ENCODE results near the gene NMT1.
"Not testable (repeated sequence)": the region's sequence is repeated elsewhere in the genome, so short reads cannot be mapped to it uniquely, and the experiment has no call there.

Gene NMT1

DNA sequence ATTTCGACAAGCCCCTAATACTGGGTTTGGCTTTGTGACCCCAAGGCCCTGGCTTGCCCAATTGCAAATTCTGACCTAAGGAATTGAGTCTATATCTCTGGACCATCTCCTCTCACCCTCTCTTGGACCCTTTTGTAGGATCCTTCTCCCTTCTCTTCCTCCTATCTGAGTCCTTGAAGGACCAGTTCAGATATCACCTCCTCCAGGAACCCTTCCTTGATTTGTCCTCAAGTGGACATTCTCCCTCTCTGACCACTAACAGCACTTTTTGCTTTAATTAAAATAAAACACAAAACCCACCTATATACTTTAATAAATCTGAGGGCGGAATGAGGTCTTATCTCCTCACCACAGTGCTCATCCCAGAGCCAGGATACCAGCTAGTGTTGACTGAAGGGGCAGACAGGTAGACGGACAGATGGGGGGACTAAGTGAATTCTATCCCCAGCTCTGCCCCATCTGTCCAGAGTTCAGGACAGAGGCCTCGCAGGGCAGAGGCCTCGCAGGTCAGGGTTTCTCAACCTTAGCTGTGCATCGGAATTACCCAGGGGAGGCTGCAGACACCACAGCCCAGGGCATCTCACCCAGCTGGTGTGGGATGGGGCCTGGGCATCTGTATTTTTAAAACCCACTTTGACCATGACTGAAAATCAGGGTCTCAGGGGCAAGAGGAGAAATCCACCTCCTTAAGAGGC lies 62.1 kb downstream of the NMT1 start:
- DNase-seq: no peak

DNA sequence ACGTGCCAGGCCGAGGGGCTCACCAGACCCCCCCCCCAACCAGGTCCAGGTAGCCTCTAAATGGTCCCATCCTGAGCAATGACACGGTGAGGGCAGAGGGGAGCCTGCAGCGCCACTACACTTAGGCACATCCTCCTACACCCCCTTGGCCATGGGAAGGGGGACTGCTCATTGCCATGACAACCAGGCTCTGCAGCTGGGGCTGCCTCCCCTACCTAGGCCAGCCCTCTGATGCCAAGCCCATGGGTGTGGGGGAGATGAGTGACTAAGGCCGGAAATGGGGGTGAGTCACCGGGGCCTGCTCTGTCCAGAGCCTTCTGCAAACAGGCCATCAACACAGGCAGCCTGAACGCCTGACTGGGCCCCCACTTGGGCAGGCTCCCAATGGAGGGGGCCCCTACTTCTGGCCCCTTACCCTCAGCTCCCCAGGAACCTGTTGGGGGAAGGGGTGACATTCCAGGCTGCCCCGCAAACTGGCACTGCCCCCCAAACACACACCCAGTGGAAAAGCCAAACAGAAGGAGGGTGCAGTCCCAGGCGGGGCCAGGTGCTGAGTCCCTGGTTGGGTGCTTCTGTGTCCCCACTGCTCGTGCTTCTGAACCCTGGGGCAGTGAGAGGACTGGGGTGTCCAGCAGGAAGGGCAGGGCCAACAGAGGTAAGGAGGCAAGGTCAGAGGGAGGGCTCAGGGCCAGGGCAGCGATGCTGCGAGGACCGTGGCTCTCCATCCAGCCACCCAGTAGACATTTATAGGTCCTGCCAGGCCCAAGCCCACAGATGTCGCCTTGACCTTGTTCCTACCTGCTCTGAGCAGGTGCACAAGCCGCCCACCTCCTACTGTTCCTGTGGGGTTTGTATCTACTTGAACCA lies 63.0 kb downstream of the NMT1 start:
- DNase-seq: peak; percentile 71

DNA sequence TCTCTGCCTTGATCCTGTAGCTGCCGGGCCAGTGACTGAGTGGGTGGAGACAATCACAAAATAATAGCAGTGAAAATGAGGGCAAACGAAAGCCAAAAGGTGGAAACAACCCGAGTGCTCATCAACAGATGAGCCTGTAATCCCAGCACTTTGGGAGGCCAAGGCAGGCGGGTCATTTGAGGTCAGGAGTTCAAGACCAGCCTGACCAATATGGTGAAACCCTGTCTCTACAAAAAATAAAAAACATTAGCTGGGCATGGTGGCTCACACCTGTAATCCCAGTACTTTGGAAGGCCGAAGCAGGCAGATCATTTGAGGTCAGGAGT lies 63.6 kb downstream of the NMT1 start:
- DNase-seq: not testable (repeated sequence)

DNA sequence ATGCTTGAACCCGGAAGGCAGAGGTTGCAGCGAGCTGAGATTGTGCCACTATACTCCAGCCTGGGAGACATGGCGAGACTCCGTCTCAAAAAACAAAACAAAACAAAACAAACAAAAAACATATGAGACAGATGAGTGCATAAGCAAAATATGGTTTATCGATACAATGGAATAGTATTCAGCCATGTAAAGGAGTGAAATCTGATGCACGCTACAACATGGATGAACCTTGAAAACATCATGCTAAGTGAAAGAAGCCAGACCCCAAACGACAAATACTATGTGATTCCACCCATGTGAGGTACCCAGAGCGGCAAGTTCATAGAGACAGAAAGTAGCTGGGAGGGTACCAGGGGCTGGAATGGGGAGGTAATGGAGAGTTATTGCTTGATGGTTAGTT lies 64.4 kb downstream of the NMT1 start:
- no peak for DNase-seq

DNA sequence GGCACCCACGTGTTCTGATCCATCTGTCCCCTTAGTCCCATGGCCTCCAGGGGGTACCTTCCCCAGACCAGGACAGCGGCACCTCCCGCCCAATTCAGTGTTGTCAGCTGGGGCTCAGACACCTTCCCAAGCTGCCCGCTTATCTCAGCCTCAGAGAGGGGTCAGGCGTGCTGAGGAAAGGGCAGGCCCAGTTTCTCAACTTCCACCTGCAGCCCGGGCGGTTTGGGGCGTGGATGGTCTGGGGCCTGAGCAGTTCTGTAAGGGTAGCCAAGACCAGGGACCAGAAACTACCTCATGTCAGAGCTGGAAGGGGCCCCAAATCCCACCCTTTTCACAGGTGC lies 66.1 kb downstream of the NMT1 start:
- no peak for DNase-seq

DNA sequence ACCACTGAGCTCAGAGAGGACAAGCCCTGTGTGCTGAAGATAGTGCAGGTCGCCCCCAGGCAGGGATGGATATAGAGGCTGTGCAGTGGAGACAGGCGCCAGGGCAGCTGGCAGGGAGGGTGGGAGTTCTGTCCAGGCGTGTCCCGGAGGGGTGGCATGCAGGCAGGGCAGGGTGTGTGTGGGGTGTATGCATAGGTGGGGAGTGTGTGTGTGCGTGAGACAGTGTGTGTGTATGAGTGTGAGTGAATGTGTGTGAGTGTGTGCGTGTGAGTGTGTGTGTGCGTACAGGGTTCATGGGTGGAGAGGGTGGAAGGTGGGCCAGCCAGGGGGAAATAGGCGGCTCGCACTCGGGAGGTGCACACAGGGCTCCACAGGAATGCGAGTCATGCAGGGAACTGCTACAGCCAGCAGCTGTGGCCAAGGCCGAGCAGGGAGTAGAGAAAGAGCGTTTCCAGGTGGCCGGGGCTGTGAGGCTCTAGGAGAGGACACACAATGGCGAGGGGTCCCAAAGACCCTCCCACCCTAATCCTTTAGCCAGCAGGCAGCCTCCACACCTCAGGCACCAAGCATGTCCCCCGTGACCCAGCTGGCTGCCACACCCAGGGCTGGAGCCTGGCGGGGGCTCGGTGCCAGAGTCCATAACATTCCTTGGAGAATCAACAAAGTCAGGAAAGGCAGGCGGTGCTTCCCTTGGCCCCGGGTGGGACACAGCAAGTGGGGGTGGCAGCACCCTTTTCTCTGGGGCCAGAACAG lies 66.6 kb downstream of the NMT1 start:
- DNase-seq: no peak

DNA sequence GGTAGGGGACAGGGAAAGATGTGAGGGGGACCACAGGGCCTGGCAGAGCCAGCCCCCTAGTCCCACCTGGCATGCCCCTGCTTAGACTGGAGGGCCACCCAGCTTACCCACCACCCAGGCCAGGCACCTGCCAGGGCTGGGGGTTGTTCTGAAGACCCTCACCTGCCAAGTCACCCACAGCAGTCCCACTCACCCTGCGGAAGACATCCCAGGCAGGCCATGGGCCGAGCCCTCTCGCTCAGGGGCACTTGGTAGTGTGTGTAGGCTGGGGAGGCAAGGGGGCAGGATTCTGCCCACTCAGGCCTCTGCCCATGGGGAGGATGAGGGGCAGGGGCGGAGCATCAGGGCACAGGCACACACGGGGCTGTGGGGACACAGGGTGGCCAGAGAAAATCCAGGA lies 67.2 kb downstream of the NMT1 start:
- DNase-seq: no peak

DNA sequence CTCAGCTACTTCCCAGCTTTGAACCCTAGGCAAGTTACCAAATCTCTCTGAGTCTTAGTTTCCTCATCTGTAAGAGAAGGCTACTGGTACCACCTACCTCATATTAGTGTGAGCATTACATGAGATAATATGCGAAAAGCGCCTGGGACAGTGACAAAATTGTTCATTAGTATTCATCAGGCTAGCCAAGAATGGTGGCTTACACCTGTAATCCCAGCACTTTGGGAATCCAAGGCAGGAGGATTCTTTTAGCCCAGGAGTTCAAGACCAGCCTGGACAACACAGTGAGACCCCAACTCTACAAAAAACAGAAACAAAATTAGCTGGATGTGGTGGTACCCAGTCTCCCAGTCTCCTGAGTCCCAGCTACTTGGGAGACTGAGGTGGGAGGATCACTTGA lies 67.9 kb downstream of the NMT1 start:
- DNase-seq: no peak

DNA sequence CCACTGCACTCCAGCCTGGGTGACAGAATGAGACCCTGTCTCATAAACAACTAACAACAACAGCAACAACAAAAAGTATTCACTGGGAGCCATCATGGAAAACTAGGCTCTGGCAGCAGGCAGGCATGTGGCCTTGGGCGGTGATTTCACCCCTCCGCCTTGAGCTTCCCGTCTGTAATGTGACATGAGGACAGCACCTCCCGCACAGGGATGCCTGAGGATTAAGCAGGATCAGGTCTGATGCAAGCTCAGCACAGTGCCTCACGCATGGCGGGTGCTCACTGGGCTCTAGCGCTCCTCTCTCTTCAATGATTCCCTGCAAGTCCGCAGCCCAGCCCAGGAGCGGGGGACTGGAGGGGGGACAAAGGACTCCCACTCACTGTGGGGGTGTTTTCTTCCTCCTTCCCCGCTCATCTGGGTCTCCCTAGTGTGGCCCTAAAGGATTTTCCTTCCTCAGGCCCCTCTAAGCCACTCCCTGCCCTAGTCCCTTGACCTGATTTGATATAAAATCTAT lies 68.4 kb downstream of the NMT1 start:
- DNase-seq: no peak

DNA sequence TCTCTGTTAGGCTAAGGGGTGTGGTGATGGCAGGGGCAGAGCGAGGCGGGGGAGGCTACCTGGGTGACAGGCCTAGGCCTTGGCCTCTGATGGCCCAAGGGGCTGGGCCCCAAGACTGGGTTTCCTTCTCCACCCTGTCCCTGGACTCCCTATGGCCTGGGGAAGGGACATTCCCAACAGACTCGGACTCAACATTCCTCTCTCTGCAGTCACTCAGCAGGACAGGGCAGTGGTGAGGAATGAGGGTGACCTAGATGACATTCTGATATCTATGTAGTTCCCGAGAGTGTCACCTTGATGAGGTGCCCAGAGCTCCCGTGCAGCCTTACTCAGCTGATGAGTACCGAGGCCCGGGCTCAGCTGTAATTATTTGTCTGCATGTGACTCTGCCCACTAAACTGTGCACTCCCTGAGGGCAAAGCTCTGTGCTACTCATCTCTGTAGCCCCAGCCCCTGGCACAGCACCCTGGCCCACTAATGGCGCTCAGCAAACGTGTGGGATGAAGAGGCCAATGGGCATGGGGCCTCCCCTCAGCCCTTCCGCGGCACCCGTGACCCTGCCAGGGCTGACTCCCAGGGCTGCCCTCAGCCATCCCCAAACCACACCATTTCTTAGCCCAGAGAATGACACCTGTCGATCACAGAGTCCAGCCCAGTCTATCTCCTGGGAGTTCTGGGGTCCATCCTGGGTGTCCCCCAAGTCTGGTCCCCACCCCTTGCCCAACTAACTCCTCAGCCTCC lies 69.0 kb downstream of the NMT1 start:
- DNase-seq: no peak

DNA sequence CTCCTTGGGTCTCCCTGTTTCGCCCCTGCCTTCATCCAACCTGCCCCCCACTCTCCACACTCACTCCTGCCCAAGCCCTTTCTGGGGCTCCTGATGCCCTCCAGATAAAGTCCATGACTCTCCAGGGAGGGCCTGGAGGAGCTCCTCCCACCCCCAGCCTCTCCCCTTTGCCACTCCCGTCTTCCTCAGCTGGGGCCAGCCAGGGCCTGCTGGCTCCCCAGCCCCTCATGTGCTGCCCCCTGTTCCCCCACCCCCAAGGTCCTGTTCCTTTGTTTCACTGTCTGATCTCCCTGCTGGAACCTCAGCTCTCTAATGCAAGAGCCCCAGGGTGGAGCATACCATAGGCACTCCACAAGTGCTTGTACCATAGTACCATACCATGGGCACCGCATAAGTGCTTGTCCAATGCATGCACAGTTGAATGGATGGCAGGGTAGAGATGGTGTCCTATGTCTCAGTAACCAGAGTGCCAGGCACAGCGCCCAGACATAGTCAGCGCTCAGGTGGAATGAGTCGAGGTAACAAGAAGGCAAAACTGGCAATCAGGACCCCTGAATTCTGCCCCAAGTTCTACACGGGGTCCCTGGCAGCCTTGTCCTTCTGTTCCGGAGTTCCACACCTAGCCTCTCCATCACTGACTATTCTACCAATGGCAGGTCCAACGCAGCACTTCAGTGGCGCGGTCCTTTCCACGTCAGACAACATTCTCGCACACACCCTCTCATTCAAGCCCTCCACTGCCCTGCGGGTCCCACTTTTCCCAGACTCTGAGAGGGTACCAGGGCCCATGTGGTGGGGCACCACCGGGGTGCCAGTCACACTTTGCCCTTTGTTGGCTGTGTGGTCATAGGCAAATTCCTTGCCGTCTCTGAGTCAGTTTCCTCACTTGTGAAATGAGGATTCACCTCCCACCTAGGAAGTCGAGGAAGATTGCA lies 69.8 kb downstream of the NMT1 start:
- no peak for DNase-seq

DNA sequence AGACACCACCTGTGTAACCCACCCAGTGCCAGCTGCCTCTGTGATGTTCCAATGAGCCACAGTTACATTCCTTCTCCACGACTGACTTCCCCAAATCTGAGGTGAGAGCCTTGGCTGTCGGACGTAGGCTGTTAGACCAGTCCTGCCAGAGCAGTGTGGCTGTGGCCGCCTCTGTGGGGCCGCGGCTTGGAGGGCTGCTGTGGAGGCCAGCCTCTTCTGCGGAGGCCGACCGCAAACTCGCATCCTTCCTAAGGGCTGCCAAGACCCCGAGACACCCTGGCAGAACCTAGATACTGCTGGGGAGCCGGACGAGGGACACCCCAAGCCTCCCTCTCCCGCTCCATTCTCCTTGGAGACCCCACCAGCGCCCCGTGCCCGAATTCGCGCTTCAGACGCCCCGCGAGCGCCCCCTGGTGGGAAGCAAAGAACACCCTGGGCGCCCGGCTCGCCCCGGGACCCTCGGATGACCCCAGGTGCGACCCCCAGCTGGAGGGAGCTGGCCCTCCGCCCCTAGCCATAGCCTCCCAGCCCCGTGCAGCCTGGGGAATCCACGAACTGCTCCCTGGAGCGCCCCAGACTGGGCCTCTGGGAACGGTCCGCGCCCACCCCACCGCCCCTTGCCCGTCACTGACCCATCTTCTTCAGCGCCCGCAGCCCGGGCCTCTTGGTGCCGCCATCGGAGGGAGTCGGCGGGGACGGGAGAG lies 70.7 kb downstream of the NMT1 start:
- DNase-seq: peak; percentile 41

DNA sequence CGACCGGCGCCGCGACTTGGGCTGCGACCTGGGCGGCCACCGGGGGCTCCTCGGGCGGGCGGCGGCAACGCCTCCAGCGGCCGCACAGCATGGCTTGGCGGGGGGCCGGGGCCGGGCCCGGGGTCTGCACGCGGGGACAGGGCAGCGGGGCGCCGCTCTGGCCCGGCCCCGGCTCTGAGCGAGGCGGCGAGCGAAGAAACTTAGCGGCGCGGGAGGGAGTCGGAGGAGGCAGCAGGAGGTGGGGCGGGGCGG lies 71.1 kb downstream of the NMT1 start, which contains the start of gene PLCD3:
Gene PLCD3, minus strand, starts transcription at position 196 of the 252 bp plus-strand sequence. Its CDS starts 105 bp downstream, at position 91.
- DNase-seq: no peak

DNA sequence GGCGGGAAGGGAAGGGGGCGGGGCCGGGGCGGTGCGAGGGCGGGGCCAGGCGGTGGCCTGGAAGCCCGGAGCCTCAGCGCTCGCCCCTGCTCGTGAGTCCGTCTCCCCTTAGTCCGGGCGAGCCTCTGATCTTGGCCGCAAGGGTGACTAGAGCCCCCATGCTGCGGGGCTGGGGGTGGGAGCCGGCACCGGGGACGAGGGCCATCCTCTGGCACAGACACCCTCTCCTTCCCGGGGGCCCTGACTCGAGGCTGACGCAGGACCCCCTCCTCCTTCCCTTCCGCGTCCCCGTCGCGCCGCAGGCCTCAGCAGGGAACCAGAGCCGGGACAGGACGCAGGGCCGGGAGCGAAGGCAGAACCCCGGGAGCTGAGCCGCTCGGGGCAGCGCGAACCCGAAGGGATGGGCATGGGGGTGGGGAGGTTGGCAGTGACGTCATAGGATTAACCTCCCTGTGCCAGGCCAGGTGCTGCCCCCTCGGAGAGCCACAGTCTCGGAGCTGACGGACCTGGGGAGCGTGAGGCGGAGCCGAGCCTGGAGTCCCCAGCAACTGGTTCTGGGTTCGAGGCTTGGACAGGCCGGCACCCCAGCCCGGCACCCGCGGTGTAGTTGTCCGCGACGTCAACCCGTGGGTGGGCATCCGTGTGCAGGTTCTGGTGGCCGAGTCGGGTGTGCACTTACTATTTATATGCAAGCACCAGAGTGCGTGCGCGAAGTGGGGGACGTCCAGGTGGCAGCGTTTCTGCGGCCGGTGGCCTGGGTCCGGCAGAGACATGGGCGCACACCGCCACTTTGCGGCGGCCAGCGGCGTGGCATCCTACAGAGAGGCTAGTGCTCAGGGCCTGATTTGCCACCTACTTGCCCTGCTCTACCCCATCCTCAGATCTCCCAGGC lies 71.7 kb downstream of the NMT1 start:
- peak; percentile 81 for DNase-seq

DNA sequence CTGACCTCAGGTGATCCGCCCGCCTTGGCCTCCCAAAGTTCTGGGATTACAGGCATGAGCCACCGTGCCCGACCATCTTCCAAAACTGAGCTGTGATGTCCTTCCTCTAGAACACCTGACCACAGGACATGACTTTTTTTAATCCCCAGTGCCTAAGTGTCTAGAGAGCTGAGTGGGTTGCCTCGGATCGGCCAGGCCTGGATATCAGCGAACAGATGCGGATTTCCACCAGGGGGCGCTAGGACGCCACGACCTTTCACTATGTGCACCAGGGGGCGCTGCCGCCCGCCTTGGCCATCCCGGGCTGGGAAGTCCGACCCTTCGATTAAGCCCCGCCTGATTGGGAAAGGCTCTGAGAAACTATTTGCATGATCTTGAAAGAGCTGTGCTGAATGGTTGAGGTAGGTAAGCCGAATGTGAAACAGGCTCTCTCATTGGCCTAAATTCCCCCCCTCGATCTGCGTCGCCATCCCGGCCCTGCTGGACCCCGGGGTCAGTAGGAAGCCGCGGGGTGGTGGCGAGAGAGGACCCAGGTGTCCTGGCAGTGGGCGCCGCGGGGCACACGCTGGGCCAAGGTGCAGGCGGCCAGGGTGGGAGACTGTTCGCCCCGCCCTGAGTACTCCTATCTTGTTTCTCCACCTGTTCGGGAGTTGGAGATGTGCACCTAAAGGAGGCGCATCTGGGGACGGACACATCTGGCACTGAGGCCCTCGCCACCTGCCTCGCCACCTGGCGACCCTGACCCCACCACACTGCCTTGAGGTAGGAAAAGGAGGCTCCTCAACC lies 74.3 kb downstream of the NMT1 start, which contains the start of gene ACBD4:
Gene ACBD4, plus strand, starts transcription at position 496 of the 786 bp plus-strand sequence. CDS start 458 bp downstream, outside the sequence.
- DNase-seq: peak; percentile 99

DNA sequence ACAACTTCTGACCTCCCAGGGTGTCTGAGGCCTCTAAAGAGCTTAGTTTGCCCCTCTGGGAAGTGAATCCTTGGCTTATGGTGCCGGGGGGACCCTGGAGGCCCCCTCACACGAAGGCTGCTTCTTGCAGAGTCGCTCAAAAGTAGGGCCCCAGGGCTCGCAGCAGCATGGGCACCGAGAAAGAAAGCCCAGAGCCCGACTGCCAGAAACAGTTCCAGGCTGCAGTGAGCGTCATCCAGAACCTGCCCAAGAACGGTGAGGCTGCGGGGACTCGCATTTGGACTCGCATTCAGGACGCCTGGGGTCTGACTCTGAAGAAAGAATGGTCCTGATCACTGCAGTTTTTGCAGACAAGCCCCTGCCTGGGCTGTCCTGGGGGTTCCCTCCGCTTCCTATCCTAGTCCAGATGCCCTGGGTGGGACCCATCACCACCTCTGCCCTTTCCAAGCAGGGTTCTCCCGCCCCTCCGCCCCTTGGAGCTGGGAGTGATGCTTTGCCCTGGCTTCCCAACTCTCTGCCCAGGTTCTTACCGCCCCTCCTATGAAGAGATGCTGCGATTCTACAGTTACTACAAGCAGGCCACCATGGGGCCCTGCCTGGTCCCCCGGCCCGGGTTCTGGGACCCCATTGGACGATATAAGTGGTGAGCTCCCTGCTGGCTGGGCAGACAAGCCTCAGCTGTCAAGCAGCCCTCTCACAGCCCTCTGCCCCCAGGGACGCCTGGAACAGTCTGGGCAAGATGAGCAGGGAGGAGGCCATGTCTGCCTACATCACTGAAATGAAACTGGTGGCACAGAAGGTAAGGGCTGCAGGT lies 75.1 kb downstream of the NMT1 start:
- no peak for DNase-seq

DNA sequence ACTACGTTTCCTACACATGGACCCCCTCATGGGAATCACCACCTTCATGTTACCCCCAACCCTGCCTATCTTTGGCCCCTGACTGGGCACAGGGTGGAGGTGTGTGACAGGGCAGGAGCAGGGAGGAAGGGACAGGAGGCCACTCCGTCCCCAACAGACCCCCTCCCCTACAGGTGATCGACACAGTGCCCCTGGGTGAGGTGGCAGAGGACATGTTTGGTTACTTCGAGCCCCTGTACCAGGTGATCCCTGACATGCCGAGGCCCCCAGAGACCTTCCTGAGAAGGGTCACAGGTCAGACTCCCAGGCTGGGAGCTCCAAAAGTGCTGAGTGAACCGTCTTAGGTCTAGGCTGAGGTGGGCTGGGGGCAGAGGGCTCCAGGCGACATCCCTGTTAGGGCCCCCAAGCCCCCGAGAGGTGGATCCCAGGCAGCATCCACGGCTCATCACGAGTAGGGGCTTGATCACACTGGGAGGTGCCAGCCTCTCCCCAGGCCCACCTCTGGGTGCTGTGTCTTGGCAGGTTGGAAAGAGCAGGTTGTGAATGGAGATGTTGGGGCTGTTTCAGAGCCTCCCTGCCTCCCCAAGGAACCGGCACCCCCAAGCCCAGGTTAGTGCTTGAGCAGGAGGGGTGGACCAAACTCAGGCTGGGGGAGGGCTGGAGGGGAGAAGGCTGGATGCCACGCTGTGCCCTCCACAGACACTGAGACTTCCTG lies 75.9 kb downstream of the NMT1 start:
- no peak for DNase-seq

Measured in suppressor macrophage treated with lipopolysaccharide for 4 hours (primary cell).